KMS-11 (cell line): ENCODE data around the gene DOCK11.

Experiments
- H2AFZ ChIP-seq: fragments of 200-600 bp; sonication (generic); 2 replicates; pipeline ENCODE4 v1.6.1; 2016; ENCODE audit warnings: antibody characterized with exemption, mixed run types, low read depth
- H3K27ac ChIP-seq: fragments of 200-600 bp; sonication (generic); 2 replicates; pipeline ENCODE4 v1.6.1; 2016; ENCODE audit warnings: mild to moderate bottlenecking, mixed run types
- H3K27me3 ChIP-seq: fragments of 200-600 bp; sonication (generic); 2 replicates; pipeline ENCODE4 v1.6.1; 2017; ENCODE audit warnings: mild to moderate bottlenecking, low read depth, mixed run types, moderate library complexity; ENCODE audit not compliant: insufficient read depth
- H3K36me3 ChIP-seq: fragments of 200-600 bp; sonication (generic); 2 replicates; pipeline ENCODE4 v1.6.1; 2017; ENCODE audit warnings: mild to moderate bottlenecking, mixed run types; ENCODE audit not compliant: insufficient read depth
- H3K4me1 ChIP-seq: fragments of 200-600 bp; sonication (generic); 2 replicates; pipeline ENCODE4 v1.6.1; 2016; ENCODE audit warnings: mild to moderate bottlenecking, low read depth, mixed run types; ENCODE audit not compliant: poor library complexity, severe bottlenecking
- H3K4me2 ChIP-seq: fragments of 200-600 bp; sonication (generic); 2 replicates; pipeline ENCODE4 v1.7.0; 2016; ENCODE audit warnings: mild to moderate bottlenecking, mixed run types
- H3K4me3 ChIP-seq: fragments of 200-600 bp; sonication (generic); IDR thresholded peaks from 2 replicates; pipeline ENCODE4 v1.6.1; 2017; ENCODE audit warnings: low read depth, low read length, mixed read lengths; ENCODE audit not compliant: insufficient read depth
- H3K79me2 ChIP-seq: fragments of 200-600 bp; sonication (generic); 2 replicates; pipeline ENCODE4 v1.6.1; 2016; ENCODE audit warnings: low read depth, mixed run types; ENCODE audit not compliant: insufficient read depth
- H3K9ac ChIP-seq: fragments of 200-600 bp; sonication (generic); 2 replicates; pipeline ENCODE4 v1.6.1; 2016; ENCODE audit warnings: mild to moderate bottlenecking, mixed run types
- H4K20me1 ChIP-seq: fragments of 200-600 bp; sonication (generic); 2 replicates; pipeline ENCODE4 v1.6.1; 2016; ENCODE audit warnings: mild to moderate bottlenecking, mixed run types; ENCODE audit not compliant: insufficient read depth
- TF ChIP-seq, protein P1 (sequence below): fragments of 200-600 bp; sonication (generic); conservative IDR thresholded peaks from 2 replicates; pipeline ENCODE4 v1.6.1; 2017; ENCODE audit warnings: low read depth, mild to moderate bottlenecking, antibody characterized with exemption, low read length, moderate library complexity, mixed read lengths

The DOCK11 gene

DNA sequence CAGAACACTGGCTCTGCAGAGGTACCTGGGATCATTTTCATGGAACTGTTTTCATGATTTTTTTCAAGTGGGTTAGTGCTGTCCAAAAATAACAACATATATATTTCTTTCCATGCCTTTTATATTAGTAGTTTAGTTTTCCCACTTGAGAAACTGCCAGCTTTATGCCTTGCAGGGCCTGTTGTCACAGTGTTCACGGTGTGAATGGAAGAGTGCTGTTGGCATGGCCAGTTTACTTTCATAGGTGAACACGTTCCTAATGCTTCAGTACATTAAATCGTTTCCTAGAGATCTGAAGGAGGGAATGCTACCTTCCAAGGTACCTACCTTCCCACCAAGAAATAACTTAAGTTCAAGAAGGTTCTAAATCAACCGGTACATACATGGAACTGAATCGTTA is 12.6 kb downstream of the DOCK11 start:
- no peak overlapping the region for H3K9ac ChIP-seq
- no peak overlapping the region for H3K27ac ChIP-seq
- no peaks in the 10 kb centered on the region for H3K79me2 ChIP-seq
- no peaks in the 10 kb centered on the region for H3K36me3 ChIP-seq
- no peak overlapping the region for H2AFZ ChIP-seq
- no peaks in the 10 kb centered on the region for H4K20me1 ChIP-seq
- H3K4me2 ChIP-seq: no peak overlapping the region
- H3K27me3 ChIP-seq: no peaks in the 10 kb centered on the region
- no peak overlapping the region for H3K4me3 ChIP-seq
- TF ChIP-seq, protein P1, sequence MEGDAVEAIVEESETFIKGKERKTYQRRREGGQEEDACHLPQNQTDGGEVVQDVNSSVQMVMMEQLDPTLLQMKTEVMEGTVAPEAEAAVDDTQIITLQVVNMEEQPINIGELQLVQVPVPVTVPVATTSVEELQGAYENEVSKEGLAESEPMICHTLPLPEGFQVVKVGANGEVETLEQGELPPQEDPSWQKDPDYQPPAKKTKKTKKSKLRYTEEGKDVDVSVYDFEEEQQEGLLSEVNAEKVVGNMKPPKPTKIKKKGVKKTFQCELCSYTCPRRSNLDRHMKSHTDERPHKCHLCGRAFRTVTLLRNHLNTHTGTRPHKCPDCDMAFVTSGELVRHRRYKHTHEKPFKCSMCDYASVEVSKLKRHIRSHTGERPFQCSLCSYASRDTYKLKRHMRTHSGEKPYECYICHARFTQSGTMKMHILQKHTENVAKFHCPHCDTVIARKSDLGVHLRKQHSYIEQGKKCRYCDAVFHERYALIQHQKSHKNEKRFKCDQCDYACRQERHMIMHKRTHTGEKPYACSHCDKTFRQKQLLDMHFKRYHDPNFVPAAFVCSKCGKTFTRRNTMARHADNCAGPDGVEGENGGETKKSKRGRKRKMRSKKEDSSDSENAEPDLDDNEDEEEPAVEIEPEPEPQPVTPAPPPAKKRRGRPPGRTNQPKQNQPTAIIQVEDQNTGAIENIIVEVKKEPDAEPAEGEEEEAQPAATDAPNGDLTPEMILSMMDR: no peak
- no peaks in the 10 kb centered on the region for H3K4me1 ChIP-seq

DNA sequence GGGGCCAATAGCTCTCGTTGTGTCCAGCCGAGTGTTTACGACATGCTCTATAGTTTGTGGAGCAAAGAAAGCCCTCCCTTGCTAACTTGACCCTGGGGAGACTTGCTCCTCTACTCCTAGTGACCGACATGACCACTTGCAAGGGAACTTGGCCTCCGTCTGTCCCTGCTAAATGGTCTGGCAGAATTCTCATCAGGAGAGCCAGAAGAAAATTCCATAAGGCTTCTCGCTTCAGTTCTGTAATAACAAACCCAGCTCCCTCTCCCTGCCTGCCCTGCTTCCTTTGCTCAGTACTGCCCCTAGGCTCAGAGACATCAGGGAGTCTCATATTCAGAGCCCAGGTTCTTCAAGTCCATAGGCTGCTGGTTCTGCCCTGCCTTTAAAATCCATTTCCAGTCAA is 13.0 kb downstream of the DOCK11 start:
- Histone ChIP-seq H4K20me1 (no peaks in the 10 kb centered on the region), H3K27me3 (no peaks in the 10 kb centered on the region), H3K36me3 (no peaks in the 10 kb centered on the region), H3K79me2 (no peaks in the 10 kb centered on the region), H3K4me2 (no peak overlapping the region), H2AFZ (no peak overlapping the region), H3K9ac (no peak overlapping the region), H3K4me1 (no peaks in the 10 kb centered on the region), H3K27ac (no peak overlapping the region), H3K4me3 (no peak overlapping the region)
- TF ChIP-seq, protein P1: no peak

DNA sequence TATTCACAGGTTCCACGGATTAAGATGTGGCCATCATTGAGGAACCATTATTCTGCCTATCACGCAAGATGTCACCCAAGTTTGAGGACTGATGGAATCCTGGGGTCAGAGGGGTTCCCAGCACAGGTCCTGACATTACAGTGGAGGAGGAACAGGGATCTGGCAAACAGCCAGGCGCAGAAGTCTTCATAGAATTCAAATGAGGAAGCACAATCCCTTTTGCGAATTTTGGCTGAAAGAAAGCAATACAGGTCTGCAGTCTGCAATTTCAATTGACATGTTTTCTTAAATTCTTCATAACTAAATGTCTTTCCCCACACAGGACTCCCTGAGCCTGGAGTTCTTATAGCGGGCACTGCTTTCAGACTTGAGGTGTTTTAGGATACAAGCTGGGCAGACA is 14.5 kb downstream of the DOCK11 start:
- H3K4me1 ChIP-seq: no peaks in the 10 kb centered on the region
- no peaks in the 10 kb centered on the region for H3K27me3 ChIP-seq
- no peaks in the 10 kb centered on the region for H4K20me1 ChIP-seq
- H3K4me2 ChIP-seq: no peak overlapping the region
- no peak overlapping the region for H2AFZ ChIP-seq
- H3K79me2 ChIP-seq: no peaks in the 10 kb centered on the region
- TF ChIP-seq, protein P1: no peak
- no peak overlapping the region for H3K9ac ChIP-seq
- H3K36me3 ChIP-seq: no peaks in the 10 kb centered on the region
- no peak overlapping the region for H3K27ac ChIP-seq
- no peak overlapping the region for H3K4me3 ChIP-seq

DNA sequence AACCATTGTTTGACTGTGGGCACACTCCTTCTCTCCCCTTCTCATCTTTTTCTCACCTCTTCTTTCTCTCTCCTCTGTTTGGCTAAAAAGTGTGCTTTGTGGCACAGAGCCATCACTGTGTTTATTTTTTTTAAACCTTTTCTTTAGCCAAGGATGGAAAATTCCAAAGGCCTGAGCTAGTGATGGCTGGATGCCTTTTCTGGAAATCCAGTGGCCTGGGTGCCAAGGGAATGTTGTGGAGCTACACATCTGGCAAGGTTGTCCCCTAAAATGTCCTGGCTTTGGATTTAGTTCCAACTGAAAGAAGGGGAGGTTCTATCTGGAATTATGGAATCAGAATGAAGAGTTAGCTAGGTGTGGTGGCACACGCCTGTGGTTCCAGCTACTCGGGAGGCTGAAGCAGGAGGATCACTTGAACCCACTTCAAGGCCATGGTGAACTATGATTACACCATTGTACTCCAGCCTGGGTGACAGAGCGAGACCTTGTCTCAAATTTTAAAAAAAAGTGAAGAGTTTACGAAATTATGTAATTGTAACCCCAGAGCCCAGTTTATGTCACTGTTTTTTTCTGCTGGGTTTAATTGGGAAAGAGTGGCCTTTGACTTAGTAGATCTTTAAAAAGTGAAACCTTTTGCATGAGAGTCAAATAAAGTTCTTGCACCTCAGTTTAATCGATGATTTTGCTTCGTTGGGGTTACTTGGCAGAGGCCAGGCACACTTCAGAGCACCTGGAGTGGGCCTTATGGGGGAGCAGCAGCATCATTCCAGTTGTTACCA is 17.7 kb downstream of the DOCK11 start:
- Histone ChIP-seq H3K4me2 (no peak overlapping the region), H2AFZ (no peak overlapping the region), H3K4me1 (no peaks in the 10 kb centered on the region), H4K20me1 (no peaks in the 10 kb centered on the region), H3K36me3 (no peaks in the 10 kb centered on the region), H3K27ac (no peak overlapping the region), H3K79me2 (no peaks in the 10 kb centered on the region), H3K27me3 (no peaks in the 10 kb centered on the region), H3K9ac (no peak overlapping the region), H3K4me3 (no peak overlapping the region)
- TF ChIP-seq, protein P1: no peak
